ENCODE data around the gene DHRS1. TPM values are rescaled to one million over a fixed set of nuclear protein-coding genes. Genes with fewer than 3 reads are reported as not detected.

Gene DHRS1
- total and polyA plus RNA-seq, 9 of the 15 experiments (the other 6 are each of a cell fraction or from before 2014, with no cell fraction given) = 7.3 to 33.6 (median 13.3) TPM

- H3K4me2 ChIP-seq (ENCODE audit: insufficient read depth, low read length) = peak overlapping the region; percentile 60
- FAIRE-seq (no peak), DNase-seq (ENCODE audit: extremely low read depth in 1 of 4, low spot score in 3 of 4) (no peak), ATAC-seq (peak; percentile 33; the same call in 2 of the 3 replicates)
- in situ Hi-C loops (cut with MboI) (no loop called here), intact Hi-C loops (cut with micrococcal nuclease) (no loop called here)
- H4K20me1 ChIP-seq (replicated peaks; ENCODE audit: control insufficient read depth, insufficient read depth, low read length) = no peaks in the 10 kb centered on the region
- no peaks in the 10 kb centered on the region for H3K9me3 ChIP-seq (replicated peaks; ENCODE audit: control insufficient read depth, insufficient read depth, low read depth, low read length)
- H3K4me3 ChIP-seq = no peak overlapping the region
- no TSS peak for BruUV-seq (replicated peaks)
- H3K9ac ChIP-seq (ENCODE audit: insufficient read depth in 1 of 2, low read depth in 2 of 2, low read length in 2 of 2) = 0 out of 4 replicates have a peak overlapping the region, but pooled peaks of 1 of the 2 experiments have one; percentile 11
- no peaks in the 10 kb centered on the region for H3K27me3 ChIP-seq (ENCODE audit: control insufficient read depth in 2 of 2, insufficient read depth in 2 of 2, low read length in 2 of 2)
- WGBS (ENCODE audit: insufficient coverage, low coverage, missing lambda C conversion rate) = 70% methylated on average over 10 of the region's 10 CpGs
- CTCF ChIA-PET (ENCODE audit: low intra/inter-chr PET ratio) = no interaction called here
- peaks cover 5% of the 10 kb centered on the region; the same call in 1 of the 3 replicates for H3K36me3 ChIP-seq (ENCODE audit: control insufficient read depth, insufficient read depth, low read length)
- TF ChIP-seq SREBF1 (IDR thresholded peaks at IDR 0.05; ENCODE audit: borderline replicate concordance, low read depth, low read length) (no peak), ZBED1 (IDR thresholded peaks at IDR 0.05) (no peak), TOE1 (IDR thresholded peaks at IDR 0.05; ENCODE audit: borderline replicate concordance) (no peak), TOE1 (CRISPR knock-in tag; IDR thresholded peaks at IDR 0.05; ENCODE audit: borderline replicate concordance, low read depth) (no peak), ZFP30 (CRISPR knock-in tag; IDR thresholded peaks at IDR 0.05; ENCODE audit: borderline replicate concordance) (no peak), FOXA3 (CRISPR knock-in tag; conservative IDR thresholded peaks at IDR 0.05 in 1 of 2, IDR thresholded peaks at IDR 0.05 in 1 of 2) (no peak), ZNF282 (CRISPR knock-in tag; IDR thresholded peaks at IDR 0.05) (no peak), IRF1 (CRISPR knock-in tag; IDR thresholded peaks at IDR 0.05; ENCODE audit: borderline replicate concordance) (no peak), HDAC8 (tag; IDR thresholded peaks at IDR 0.05) (no peak), ZFP1 (CRISPR knock-in tag; IDR thresholded peaks at IDR 0.05) (no peak), ZNF75A (CRISPR knock-in tag; IDR thresholded peaks at IDR 0.05) (no peak), RCOR1 (IDR thresholded peaks at IDR 0.05; ENCODE audit: borderline replicate concordance in 1 of 2, low read depth in 2 of 2, low read length in 2 of 2) (no peak), ZNF551 (CRISPR knock-in tag; IDR thresholded peaks at IDR 0.05) (no peak), RBM25 (IDR thresholded peaks at IDR 0.05; ENCODE audit: low read depth, low read length, severe bottlenecking) (no peak), SMARCC2 (IDR thresholded peaks at IDR 0.05; ENCODE audit: low read depth) (no peak), ZNF589 (CRISPR knock-in tag; IDR thresholded peaks at IDR 0.05; ENCODE audit: low read depth) (no peak), ZFPM2 (CRISPR knock-in tag; IDR thresholded peaks at IDR 0.05) (no peak)
- no peaks in the 10 kb centered on the region for H3K9me1 ChIP-seq (ENCODE audit: control insufficient read depth, insufficient read depth, low read length)
- POLR2A ChIA-PET = interaction anchor here (0.6 to 1.2 kb wide), 5 partner anchors 9 to 213 kb away, joined by 3 to 5 read pairs (median 3); partner anchors contain the start of genes DHRS1 and NOP9
- H3K79me2 ChIP-seq (ENCODE audit: control insufficient read depth, insufficient read depth, low read length) = no peaks in the 10 kb centered on the region
- H3K4me1 ChIP-seq (replicated peaks in 1 of 2; ENCODE audit: control insufficient read depth in 2 of 2, insufficient read depth in 2 of 2, low read length in 2 of 2) = peaks cover 20 to 30% of the 10 kb centered on the region in 2 experiments
- peak overlapping the region; percentile 71; the same call in 2 of the 3 replicates for H3K27ac ChIP-seq (ENCODE audit: extremely low read depth, low read depth, low read length)
- H2AFZ ChIP-seq (ENCODE audit: low read depth, low read length) = peak overlapping the region; percentile 83; the same call in 1 of the 2 replicates
These were observed 15.7 kb upstream of the DHRS1 start for GRCh38 chr14:24315243-24315806.

All from K562 (cell line).